Measurements from ENCODE around the gene LDHD.

LDHD gene

GRCh38 chr16:75103994-75104393 is 12.6 kb downstream of the LDHD start:
- TF ChIP-seq CTCF (IDR thresholded peaks at IDR 0.05; ENCODE audit: extremely low read depth, missing control alignments) = no peak
- DNase-seq (ENCODE audit: low spot score) = no peak

- TF ChIP-seq CTCF (IDR thresholded peaks at IDR 0.05; ENCODE audit: extremely low read depth, missing control alignments) = no peak
- DNase-seq (ENCODE audit: low spot score) = no peak
Observed at GRCh38 chr16:75102595-75102994, 14.0 kb downstream of the LDHD start.

GRCh38 chr16:75101635-75102034 is 14.9 kb downstream of the LDHD start:
- no peak for TF ChIP-seq CTCF (IDR thresholded peaks at IDR 0.05; ENCODE audit: extremely low read depth, missing control alignments)
- no peak for DNase-seq (ENCODE audit: low spot score)

GRCh38 chr16:75100603-75100990 is 16.0 kb downstream of the LDHD start:
- no peak for TF ChIP-seq CTCF (IDR thresholded peaks at IDR 0.05; ENCODE audit: extremely low read depth, missing control alignments)
- DNase-seq (ENCODE audit: low spot score) = no peak

GRCh38 chr16:75099738-75100602 is 16.6 kb downstream of the LDHD start:
- DNase-seq (ENCODE audit: low spot score) = no peak
- no peak for TF ChIP-seq CTCF (IDR thresholded peaks at IDR 0.05; ENCODE audit: extremely low read depth, missing control alignments)

- DNase-seq (ENCODE audit: low spot score) = no peak
Observed at GRCh38 chr16:75099075-75099667, 17.4 kb downstream of the LDHD start.

More at GRCh38 chr16:75099075-75099667, 17.4 kb downstream of the LDHD start:
- TF ChIP-seq CTCF (IDR thresholded peaks at IDR 0.05; ENCODE audit: extremely low read depth, missing control alignments) = no peak

All from GM20000 (cell line).